ENCODE measurements around the gene PLAU. TPM values are rescaled to one million over a fixed set of nuclear protein-coding genes. Genes with fewer than 3 reads are reported as not detected.

Gene PLAU
- total and polyA plus RNA-seq, 2 of the 13 experiments (the other 11 are each of a cell fraction or from before 2014, with no cell fraction given) = 0.45 to 11.2 TPM

- H2AFZ ChIP-seq (ENCODE audit: low read length) = no peak overlapping the region
- in situ Hi-C loops (cut with HindIII; ENCODE audit: extremely low pct_ligation_motif_present, low pct_unique_long_range_greater_than_20kb) = no loop called here
Observed at GRCh38 chr10:73905256-73906020, 5.5 kb upstream of the PLAU start.

More at GRCh38 chr10:73905256-73906020, 5.5 kb upstream of the PLAU start:
- Histone ChIP-seq H3K27ac (ENCODE audit: extremely low read length, insufficient read depth, low read length) (no peak overlapping the region), H3K36me3 (replicated peaks in 1 of 2; ENCODE audit: control insufficient read depth in 1 of 2, insufficient read depth in 2 of 2, low read length in 2 of 2) (no peaks in the 10 kb centered on the region), H3K9me3 (ENCODE audit: low read length) (no peaks in the 10 kb centered on the region), H3K9ac (ENCODE audit: insufficient read depth, low read depth, low read length) (no peak overlapping the region), H4K20me1 (ENCODE audit: insufficient read depth, low read length) (no peaks in the 10 kb centered on the region), H3K4me3 (replicated peaks in 1 of 3; ENCODE audit: insufficient read depth in 1 of 3, low read depth in 2 of 3, low read length in 3 of 3) (no peak overlapping the region), H3K79me2 (ENCODE audit: insufficient read depth, low read length) (no peaks in the 10 kb centered on the region), H3K4me1 (ENCODE audit: insufficient read depth, low read length) (peaks cover 64% of the 10 kb centered on the region), H3K4me2 (ENCODE audit: low read depth, low read length) (no peak overlapping the region), H3K27me3 (ENCODE audit: control insufficient read depth in 1 of 2, insufficient read depth in 2 of 2, low read length in 2 of 2) (no peaks in the 10 kb centered on the region)
- BruUV-seq (replicated peaks) = no TSS peak
- ChIA-PET CTCF (ENCODE audit: low intra/inter-chr PET ratio, low total read pairs) (no interaction called here), POLR2A (no interaction called here)
- intact Hi-C loops (cut with micrococcal nuclease; ENCODE audit: unreplicated experiment) = no loop called here
- FAIRE-seq (no peak), ATAC-seq (no peak), DNase-seq (ENCODE audit: low spot score) (no peak)
- 26% methylated on average over 4 of the region's 4 CpGs for WGBS (ENCODE audit: low lambda C conversion rate)
- TF ChIP-seq SP5 (CRISPR knock-in tag; IDR thresholded peaks at IDR 0.05; ENCODE audit: borderline replicate concordance, low read depth) (no peak), ZNF547 (CRISPR knock-in tag; IDR thresholded peaks at IDR 0.05) (no peak), GLI4 (CRISPR knock-in tag; IDR thresholded peaks at IDR 0.05; ENCODE audit: borderline replicate concordance) (no peak), ZFP90 (CRISPR knock-in tag; IDR thresholded peaks at IDR 0.05; ENCODE audit: borderline replicate concordance) (no peak), ATF2 (CRISPR knock-in tag; IDR thresholded peaks at IDR 0.05) (no peak), TFDP2 (CRISPR knock-in tag; IDR thresholded peaks at IDR 0.05) (no peak), KDM1A (CRISPR knock-in tag; IDR thresholded peaks at IDR 0.05) (no peak), ZNF256 (CRISPR knock-in tag; conservative IDR thresholded peaks at IDR 0.05) (no peak)
- TF ChIP-seq, protein P1, sequence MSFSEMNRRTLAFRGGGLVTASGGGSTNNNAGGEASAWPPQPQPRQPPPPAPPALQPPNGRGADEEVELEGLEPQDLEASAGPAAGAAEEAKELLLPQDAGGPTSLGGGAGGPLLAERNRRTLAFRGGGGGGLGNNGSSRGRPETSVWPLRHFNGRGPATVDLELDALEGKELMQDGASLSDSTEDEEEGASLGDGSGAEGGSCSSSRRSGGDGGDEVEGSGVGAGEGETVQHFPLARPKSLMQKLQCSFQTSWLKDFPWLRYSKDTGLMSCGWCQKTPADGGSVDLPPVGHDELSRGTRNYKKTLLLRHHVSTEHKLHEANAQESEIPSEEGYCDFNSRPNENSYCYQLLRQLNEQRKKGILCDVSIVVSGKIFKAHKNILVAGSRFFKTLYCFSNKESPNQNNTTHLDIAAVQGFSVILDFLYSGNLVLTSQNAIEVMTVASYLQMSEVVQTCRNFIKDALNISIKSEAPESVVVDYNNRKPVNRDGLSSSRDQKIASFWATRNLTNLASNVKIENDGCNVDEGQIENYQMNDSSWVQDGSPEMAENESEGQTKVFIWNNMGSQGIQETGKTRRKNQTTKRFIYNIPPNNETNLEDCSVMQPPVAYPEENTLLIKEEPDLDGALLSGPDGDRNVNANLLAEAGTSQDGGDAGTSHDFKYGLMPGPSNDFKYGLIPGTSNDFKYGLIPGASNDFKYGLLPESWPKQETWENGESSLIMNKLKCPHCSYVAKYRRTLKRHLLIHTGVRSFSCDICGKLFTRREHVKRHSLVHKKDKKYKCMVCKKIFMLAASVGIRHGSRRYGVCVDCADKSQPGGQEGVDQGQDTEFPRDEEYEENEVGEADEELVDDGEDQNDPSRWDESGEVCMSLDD (CRISPR knock-in tag; IDR thresholded peaks at IDR 0.05; ENCODE audit: borderline replicate concordance) = no peak
